ENCODE measurements around the gene MDC1.

The MDC1 gene

DNA sequence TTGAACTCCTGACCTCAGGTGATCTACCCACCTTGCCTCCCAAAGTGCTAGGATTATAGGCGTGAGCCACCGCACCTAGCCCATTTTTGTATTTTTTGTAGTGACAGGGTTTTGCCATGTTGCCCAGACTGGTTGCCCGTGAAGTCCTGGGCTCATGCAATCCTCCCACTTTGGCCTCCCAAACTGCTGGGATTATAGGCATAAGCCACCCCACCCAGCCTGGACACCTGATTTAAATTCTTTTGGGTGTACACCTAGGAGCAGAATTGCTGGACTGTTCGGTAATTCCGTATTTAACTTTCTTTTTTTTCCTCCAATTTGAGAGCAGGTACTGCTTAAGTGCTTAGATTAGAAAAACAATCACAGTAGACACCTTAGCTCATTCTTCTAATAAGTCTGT, 20.6 kb downstream of the MDC1 start:
- DNase-seq = no peak

DNA sequence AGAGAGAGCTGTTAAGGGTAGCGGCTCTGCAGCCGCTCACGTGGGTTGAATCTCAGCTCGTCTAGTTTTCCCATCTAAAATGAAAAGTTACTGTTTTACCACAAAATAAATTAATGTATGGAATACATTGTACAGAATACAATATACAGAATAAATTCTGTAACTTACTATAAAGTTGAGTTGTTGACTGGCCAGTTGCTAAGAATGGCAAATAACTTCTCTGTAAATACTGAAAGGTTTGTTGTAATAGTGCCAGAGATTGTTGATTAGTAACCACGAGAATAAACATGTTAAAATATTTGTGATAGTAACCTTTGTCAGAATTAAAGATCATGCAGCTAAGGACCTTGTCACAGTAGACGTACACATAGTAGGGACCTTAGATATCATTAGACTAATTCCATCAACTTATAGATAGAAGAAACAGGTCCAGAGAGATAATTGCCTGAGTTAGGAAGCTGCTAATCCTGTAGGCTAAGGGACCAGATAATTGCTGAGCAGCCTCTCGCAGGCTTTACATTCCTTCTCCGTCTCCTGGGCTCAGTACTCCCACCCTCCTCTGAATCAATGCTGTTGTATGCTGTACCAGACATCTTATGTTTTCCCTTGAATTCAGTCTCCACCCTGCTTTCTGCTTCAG, 25.8 kb downstream of the MDC1 start:
- DNase-seq = peak; percentile 83

DNA sequence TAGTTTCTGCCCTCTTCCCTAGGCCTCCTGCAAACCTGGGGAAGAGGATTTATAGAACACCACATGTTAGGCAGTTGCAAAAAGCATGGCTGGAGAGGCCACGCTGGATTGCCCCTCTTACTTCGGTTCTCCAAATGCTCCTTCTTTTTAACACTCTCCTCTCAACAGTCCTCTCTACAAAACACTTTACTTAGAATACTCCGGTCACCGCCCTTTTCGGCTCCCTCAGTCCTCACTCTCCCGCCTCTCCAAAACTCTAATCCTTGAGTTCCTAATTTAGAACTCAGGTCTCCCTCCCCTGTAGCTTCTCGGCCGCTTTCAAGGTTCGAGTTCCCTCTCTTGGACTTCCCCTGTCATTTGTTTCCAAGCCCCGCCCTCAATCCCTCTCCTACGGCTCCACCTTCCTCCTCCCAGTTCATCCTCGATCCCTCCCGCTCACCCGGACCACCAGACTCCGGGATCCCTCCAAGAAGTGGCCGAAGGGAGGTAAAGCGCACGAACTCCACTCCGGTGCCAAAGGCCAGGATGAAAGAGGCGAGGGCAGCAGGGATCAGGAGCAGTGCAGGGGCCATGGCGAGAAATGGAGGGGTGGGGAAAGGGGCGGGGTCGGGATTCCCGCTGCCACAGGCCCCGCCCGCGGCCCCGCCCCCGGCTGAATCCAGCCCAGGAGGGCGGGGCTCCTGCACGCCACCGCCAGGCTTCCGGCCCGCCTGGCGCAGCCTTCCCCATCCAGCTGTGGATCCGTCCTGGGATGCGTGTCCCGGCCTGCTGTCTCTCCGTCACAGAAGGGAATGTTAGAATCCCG, 26.5 kb downstream of the MDC1 start, which contains the start of gene NRM:
Gene NRM, minus strand, starts transcription at position 582 of the 805 bp plus-strand sequence. Its CDS starts 10 bp downstream, at position 572.
- peak; percentile 93 for DNase-seq

DNA sequence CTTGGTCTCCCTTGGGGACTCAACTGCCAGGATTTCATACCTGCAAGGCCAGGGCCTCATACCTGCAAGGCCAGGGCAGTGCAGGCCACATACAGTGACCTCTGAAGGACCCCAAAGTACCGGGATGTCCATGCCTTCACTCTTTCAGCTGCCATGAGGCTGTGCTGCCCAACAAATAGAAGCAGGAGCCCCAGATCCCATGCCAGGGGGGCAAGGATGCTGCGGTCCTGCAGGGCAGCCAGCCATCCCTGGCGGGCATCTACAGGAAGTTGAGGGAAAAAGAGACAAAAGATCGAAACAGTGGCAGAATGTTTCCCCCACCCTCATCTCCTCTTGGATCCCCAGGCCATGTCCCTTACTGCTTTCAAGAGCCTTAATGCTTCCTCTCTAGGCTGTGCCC, 27.1 kb downstream of the MDC1 start:
- DNase-seq = no peak

DNA sequence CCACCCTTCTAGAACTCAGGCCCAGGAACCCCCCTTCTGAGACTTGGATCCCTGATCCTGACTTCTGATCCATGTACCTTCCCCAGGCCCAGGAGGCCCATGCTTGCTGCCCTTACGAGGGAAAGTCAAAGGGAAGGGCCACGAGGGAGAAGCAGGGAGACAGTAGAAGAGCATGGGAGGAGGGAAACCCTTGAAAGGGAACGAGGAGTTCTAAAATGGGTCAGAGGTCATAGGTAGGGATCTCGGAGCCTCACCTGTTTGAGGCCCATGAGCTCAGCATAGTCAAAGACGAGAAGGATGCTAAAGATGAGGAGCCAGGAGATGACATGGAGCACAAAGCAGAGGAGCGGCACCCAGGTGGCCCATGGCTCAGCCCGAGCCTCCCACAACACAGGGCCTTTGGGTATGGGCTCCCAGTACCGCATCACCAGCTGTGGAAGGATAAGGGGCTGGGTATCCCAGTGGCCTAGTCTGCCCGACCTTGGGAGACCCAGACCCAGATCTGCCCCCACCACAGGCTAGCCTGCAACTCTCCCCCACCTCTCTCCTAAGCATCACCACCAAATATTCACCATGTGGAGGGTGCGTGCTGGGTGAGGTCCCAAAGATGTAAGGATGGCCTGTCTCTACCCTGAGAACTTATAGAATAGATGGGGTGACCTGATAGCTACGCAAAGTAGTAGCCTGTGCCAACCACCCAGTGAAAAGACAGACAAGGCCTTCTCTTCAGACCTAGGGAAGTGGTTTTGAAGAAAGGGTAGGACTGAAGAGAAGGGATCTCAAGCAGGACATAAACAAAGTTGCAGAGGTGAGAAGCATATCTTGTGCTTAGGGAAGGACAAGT, 27.8 kb downstream of the MDC1 start:
- DNase-seq = no peak

DNA sequence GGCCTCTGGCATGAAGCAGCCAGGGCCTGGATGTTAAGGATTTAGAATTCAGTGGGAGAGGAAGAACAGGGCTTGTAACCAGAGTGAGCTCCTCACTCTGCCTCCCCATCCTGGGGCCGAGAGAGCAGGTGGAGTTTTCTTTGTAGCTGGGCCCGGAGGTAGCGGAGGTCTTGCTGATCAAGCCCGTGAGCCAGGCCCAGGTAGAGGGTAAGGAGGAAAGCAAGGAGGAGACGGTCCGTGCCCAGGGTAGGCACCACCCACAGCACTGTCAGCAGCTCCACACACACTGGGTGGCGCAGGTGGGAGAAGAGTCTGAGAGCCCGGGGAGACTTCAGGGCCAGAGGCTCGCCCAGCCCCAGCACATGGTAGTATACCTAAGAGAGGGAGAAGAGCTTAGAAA, 28.5 kb downstream of the MDC1 start:
- DNase-seq = no peak

DNA sequence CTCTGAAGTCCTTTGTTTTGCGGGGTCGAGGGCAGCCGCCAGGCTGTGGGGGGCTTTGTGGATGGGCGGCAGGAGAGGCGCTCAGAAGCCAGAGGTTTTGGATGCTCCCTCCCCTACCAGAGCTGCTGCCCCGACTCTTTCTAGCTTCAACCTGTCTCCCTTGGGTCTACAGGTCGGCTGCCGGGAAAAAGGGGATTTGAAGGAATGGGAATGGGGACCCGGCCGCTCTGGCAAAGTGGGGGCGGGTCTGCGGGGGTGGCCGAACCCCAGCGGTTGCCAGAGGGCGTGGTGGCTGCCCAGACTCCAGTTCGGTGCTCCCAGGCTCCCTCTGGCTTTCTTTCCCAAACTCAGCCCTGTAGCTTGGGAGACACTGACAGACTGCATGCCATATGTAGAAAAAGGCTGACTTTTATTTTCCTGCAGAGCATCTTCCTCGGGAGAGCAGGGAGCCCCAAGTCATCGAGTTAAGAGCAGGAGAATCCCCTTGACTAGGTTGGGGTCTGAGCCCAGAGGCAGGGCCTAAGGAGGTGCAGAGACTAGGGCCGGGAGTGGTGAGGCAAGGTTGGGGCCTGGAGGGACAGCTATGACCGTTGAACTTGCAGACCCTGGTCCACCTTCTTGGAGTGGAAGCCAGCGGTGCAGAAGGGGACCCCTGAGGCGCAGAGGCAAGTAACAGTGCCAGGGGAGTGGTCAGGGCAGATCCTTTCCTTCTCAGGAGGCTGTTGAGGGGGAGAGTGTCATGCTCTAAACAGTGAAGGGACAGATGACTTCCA, 29.2 kb downstream of the MDC1 start:
- DNase-seq = no peak

DNA sequence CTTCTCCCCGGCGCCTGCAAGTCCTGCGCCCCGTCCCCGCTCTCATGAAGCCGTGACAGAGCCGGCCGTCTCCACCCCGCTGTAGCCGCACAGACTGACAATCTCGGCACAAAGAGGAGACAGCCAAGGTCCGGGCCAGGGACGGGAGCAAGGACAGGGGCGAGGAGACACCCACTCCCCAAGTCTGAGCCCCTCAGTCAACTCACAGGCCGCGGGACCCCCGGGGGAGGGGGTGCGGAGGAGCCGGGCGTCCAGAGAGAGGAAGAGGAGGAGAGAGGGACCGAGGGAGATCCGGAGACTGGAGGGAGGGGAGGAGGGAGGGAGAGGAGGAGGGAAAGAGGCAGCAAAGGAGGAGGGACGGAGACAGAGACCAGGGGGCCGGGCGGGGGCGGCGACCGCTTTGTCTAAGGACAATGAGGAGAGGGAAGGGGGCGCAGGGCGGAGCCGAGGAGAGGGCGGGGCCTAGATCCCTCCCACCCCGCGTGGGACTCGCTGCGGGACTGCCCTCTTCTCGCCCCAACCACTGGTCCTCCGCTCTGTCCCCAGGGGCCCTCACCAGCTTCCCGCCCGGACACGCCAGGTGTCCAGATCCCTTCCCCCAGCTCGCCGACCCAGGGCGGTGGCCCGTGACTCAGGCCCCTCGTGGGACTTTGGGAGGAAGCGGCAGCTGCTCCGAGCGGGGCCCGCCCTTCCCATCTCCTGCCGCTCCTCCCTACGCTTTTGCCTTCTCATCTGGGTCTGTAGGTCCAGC, 30.0 kb downstream of the MDC1 start:
- peak; percentile 97 for DNase-seq

DNA sequence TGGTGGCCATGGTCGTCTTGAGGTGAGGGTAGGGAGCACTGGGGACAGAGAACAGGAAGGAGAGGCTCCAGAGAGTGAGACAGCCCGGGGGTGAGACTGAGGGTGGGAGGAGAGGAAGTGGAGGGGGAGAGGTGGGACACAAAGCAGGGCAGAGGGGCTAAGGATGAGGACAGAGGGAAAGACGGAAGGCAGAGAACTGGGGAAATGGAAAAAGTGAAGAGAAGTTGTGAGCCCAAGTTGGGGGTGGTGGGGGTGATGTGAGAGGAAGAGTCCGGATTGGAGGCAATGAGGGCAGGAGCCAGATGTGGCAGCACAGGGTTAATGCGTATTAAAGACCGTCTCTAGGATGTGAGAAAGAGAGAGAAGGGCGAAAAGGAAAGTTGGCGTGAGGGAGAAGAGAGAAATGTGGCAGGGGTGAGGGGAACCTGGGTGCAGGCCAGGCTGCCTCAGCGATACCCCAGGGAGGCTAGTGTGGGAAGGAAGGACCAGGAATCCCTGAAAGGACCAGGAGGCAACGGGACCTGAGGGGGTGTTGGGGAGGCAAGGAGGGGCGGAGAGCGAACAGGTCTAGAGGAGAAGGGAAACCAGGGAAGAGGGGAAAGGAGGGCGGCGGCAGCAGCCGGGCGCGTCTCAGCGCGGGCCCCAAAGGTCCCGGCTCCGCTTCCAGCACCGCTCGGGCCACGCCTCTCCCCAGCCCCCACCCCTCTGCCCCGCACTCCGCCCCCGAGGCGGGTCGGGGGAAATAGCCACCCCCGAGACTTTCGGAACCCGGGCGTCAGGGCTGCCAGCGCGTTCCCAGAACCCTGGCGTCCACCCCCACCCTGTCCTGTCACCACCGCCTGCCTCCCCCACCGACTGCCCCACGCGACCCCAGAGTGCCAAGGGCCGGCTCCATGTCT, 30.8 kb downstream of the MDC1 start, which contains the start of gene PPP1R18:
Gene PPP1R18, minus strand, starts transcription at position 637 of the 899 bp plus-strand sequence. Its CDS starts 627 bp downstream, at position 10.
- no peak for DNase-seq

DNA sequence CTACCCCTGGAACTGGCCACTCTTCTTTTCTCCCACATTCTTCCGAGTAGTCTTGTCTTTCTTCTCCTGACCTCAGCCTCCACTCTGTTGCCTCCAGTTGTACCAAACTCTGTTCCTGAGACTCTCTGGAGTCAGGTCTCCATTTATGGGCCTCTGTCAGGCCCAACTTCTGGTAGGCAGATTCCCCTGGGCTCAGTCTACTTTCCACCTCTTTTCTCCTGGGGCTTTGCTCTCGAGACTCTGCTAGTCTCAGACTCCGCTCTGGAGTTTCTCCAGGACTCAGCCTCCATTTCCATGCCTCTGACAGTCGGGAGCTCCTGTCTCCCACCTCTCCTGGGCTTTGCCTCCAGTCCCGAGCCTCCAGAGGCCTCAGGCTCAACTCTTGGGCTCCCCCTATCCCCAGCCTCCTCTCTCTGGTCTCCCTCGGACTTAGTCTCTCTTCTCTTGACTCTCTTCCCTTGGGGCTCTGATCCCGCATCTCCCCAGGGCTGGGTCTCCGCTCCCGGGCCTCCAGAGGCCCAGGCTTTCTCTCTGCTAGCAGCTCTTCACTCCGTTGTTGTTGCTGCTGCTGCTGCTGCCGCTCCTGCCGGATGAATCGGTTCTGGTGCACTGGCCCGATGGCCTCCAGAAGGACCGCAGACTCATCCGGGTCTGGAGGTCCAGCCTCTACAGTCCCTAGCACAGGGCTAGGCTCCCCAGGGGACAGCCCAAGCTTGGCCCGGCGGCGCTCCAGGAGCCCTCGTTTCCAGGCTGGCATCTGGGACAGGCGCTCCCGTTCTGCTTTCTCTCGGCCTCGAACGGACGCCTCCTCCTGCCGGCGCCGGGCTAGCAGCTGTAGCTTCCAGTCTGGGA, 31.7 kb downstream of the MDC1 start:
- DNase-seq = no peak

DNA sequence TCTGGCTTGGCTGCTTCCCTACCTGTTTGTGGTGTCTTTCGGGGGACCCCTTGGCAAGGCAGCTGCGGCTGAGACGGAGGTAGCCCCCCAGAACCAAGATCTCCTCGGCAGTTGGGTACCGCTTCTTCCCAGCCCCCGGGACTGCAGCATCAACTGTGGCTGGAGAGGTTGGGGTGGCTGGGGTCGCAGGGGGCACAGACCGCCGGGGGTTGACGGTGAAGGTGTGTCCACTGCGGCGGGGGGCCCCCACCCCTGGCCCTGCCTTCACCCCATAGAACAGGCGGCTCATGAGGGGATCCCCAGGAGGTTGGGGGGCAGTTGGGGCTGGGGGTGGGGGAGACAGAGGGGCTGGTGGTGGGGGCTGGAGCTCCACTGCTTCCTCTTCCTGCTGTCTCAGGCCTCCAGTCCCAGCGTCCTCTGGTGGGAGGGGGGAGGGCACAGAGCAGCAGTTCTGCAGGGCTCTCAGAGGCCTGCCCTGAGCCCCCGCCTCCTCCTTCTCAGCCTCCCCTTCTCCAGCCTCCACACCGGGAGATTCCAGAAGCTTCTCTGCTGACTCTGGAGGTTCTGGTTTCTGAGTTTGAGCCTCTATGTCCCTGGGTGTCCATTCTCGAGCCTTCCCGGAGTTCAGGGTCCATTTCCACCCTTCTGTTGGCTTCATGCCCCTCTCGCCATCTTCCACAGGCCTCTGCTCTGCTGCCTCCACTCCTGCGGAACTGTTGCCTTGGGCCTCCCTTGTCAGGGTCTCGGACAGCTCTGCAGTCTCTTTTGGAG, 32.5 kb downstream of the MDC1 start:
- no peak for DNase-seq

DNA sequence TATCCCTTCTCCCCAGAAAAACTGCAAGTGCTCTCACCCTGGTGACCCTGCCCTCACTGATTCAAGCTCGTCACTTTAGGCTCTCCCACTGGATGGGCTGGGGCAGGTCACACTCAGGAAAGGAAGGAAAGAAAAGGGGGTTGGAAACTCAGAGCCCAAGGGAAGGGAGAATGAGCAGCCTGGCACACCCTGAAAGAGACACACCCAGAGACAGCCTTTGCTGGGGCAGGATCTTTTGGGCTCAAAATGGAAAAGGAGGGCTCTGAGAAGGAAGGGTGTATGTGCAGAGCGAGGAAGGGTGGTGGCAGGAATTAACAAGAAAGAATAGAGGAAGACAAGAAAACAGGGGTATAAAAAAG, 33.1 kb downstream of the MDC1 start:
- DNase-seq = no peak

DNA sequence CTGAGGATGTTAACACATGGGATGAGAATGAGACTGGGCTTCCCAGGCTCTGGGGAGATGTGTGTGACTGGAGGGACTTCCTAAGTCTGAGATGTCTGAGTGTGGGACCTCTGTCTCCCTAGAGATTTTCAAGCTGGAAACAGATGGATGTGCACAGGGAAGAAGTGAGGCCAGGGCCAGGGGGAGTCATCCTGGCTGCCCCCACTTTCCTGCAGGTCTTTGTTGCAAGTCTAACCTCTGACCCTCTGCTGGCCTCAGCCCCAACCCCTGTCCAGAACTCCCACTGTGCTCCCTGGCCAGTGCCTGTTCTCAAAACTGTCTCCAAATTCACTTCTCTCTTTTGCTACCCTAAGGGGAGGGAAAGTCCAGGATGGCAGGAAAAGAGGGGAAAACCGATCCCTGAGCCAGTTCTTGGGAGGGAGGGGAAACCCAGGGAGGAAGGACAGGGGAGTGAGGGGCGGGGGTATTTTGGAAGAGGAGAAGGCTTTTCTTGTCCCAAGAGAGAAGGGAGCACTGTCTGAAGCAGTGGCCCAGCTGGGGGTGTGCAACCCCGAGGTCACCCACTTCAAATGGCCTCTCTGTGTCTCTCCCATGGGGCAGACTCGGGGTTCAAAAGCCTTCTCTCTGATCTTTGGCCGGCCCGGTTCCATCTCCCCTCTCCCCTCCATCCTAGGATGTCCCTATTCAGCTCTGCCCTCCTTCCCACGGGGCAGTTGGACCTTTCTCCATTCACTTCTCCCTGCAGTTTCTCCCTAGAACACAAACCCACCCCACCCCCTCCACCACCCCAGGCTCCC, 33.7 kb downstream of the MDC1 start:
- no peak for DNase-seq

DNA sequence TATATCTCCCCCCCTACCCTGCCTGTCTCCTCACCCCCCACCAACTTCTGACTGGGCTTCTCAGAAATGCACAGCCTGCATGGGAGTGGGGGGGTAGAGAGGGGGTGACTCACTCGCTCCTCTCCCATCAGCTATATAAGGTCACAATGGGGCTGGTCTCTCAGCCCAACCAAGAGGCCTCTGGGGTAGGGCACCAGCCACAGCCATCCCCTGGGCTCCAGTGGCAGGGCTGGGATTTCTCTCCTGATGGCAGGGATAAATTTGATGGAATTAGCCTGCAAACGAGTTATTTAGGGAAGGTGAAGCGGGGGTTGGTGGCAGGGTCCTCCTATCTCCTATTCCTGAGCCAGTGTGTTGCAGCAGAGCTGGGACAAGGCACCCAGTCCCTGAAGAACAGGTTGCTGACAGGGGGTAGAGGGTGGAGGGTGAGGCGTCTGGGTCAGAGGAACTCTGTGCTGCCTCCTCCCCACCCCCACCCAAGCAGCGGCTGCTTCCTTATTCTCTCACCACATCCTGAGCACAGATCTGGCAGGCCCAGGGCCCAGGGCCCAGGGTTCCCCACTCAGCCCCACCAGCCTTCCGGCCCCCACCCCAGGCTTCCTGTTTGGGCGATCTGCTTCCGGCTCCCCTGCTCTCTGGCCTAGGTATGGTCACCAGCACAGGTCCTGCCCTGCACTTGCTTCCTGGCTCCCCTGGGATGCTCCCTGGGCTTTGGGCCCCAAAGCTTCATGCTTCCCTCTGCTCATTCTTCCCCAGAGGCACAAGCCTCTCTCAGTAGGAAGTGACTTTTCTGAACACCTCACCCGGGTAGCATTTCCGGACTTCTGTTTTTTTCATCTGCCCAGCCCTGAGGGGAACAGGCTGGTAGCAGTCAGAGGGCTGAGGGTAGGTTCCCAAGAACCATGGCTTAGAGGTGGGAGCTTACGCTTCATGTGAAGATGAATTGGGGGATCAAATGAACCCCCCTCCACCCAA, 34.7 kb downstream of the MDC1 start:
- DNase-seq = peak; percentile 92

DNA sequence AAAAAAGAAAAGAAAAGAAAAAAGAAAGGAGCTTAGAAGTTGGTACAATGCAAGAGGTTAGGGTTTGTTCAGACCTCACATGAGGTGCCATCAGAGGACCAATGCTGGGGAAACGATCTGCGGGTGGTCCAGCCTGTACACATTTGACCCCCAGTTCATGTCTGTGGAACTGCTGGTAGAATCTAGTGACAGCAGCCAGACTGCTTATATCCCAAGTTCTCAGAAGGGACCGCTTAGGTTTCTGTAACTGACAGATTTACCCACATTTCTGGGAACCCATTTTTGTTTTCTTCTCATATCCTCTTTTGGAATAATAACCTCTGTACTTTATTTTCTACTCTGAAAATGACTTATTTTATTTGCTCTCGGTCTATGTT, 35.3 kb downstream of the MDC1 start:
- no peak for DNase-seq

DNA sequence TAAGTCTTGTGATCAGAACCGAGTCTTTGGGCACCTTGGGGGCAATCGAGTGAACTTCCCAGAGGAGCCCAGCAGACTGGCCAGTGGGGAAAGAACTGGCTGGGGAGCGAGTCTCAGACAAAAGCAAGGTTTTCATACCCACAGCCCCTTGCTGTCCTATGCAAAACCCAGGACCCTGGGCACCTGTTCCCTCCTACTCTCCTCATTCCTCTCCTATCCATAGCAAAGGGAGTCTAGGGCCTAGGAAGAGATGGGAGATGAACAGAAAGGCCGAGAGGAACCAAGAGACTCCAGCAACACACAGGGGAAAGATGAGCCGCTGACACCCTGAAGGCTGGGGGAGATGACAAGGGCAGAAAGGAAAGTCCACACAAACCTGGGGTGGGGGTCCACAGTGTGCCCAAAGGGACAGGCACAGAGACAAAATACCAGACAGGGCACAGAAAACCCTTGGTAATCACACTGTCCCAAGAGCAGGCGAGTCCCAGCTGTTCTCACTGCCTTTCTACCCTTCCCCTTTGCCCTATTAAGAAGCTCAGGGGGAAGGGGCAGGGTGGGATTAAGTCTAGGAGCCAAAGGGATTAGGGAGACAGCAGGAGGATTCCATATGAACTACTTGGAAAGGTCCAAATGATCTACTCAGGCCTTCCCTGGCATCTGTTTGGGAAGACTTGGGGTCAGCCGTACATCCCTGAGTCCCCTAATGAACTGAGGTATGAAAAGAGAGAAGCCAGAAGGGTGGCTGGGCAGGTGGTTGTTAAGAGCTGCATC, 37.1 kb downstream of the MDC1 start:
- no peak for DNase-seq

Measured in islet precursor cell (in vitro differentiated cells).